22Rv1 (cell line): Measurements from ENCODE around the gene ATP5F1E.

Source experiments
- ZFX ChIP-seq: fragments of 450-650 bp; IDR thresholded peaks from 2 replicates; pipeline ENCODE4 v1.6.1; 2017; ENCODE audit warnings: antibody characterized with exemption, borderline replicate concordance
- TF ChIP-seq, protein P1 (sequence below): fragments of 450-650 bp; IDR thresholded peaks from 2 replicates; pipeline ENCODE4 v1.5.1; 2017; ENCODE audit warnings: mild to moderate bottlenecking

DNA sequence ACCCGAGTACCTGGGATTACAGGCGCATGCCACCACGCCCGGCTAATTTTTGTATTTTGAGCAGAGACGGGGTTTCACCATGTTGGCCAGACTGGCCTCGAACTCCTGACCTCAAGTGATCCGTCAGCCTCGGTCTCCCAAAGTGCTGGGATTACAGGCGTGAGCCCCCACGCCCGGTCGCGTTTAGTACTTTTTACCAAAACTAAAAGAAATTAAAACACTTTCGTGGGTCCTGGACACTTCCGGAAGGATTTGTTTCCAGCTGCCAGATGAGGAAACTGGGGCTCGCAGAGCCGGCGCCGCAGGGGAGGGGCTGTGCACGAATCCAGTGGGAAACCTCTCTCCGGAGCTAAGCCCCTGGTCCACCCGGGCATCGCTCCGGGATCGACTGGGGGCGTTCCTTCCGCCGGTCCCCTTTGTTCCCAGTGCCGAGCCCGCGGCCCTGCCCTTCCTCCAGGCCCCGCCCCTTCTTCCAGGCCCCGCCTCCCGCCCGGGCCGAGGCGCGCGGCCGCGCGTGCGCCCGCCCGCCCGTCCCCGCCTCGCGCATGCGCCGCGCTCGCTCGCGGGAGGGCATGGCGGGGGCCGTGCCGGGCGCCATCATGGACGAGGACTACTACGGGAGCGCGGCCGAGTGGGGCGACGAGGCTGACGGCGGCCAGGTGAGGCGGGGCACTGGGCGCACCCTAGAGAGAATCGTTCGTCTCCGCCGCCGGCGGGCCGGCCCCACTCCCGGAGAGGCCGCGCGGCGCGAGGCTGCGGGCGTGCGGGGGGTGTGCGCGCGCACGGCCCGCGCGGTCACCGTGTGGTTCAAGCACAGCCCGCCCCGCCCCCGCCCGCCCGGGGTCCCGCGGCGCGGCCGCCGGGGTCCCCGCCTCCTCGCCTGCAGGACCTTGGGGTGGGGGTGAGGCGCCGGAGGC lies 51.2 kb downstream of the ATP5F1E start, which contains the start of gene NELFCD:
- TF ChIP-seq, protein P1, sequence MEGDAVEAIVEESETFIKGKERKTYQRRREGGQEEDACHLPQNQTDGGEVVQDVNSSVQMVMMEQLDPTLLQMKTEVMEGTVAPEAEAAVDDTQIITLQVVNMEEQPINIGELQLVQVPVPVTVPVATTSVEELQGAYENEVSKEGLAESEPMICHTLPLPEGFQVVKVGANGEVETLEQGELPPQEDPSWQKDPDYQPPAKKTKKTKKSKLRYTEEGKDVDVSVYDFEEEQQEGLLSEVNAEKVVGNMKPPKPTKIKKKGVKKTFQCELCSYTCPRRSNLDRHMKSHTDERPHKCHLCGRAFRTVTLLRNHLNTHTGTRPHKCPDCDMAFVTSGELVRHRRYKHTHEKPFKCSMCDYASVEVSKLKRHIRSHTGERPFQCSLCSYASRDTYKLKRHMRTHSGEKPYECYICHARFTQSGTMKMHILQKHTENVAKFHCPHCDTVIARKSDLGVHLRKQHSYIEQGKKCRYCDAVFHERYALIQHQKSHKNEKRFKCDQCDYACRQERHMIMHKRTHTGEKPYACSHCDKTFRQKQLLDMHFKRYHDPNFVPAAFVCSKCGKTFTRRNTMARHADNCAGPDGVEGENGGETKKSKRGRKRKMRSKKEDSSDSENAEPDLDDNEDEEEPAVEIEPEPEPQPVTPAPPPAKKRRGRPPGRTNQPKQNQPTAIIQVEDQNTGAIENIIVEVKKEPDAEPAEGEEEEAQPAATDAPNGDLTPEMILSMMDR = no peak
- TF ChIP-seq ZFX = no peak
